Adipose tissue (tissue), 3 donors: ENCODE measurements around the gene STPG2. TPM values are rescaled to one million over a fixed set of nuclear protein-coding genes. Genes with fewer than 3 reads are reported as not detected.

Experiments used
- H3K27ac ChIP-seq: one replicate; pipeline ENCODE4 v1.5.1; 2013; ENCODE audit warnings: low read depth, low read length
- WGBS, 3 donors: extraction: QIAGEN DNeasy Blood & Tissue Kit; methylation state at CpG; one replicate each; pipeline ENCODE4 v1.1.7; 2013; 5-methylcytosine and 5-hydroxymethylcytosine counted together
- polyA plus RNA-seq, 3 donors: library from polyadenylated mRNA; stranded (reverse); fragments of 200-250 nt; gene quantifications; one replicate each; pipeline ENCODE4 v1.2.3, GENCODE V29; 2013
- donor health status: healthy with polysubstance abuse.
- donor health status: Bipolar disorder and iron deficiency.
- donor health status: healthy.

The STPG2 gene
- polyA plus RNA-seq, 3 donors: 0.04 to 0.14 TPM; not detected in 1

GRCh38 chr4:98101988-98102387 lies 41.3 kb downstream of the STPG2 start:
- WGBS, 3 donors: 0 to 90% (median 34%) methylated on average over 1 of the region's 1 CpG
- H3K27ac ChIP-seq: no peak overlapping the region

- no peak overlapping the region for H3K27ac ChIP-seq
Measured at GRCh38 chr4:98098764-98099163, 44.5 kb downstream of the STPG2 start.

GRCh38 chr4:98094118-98094517 lies 49.2 kb downstream of the STPG2 start:
- WGBS, 3 donors: 88 to 93% (median 91%) methylated on average over 2 of the region's 2 CpGs
- H3K27ac ChIP-seq: no peak overlapping the region

- H3K27ac ChIP-seq: no peak overlapping the region
- WGBS, 3 donors: 80 to 82% (median 80%) methylated on average over 2 of the region's 2 CpGs
Measured at GRCh38 chr4:98093662-98094061, 49.6 kb downstream of the STPG2 start.

GRCh38 chr4:98092833-98093439 lies 50.3 kb downstream of the STPG2 start:
- no peak overlapping the region for H3K27ac ChIP-seq
- WGBS, 3 donors: 19 to 36% (median 32%) methylated on average over 2 of the region's 2 CpGs

- no peak overlapping the region for H3K27ac ChIP-seq
- WGBS, 3 donors: 81 to 94% (median 90%) methylated on average over 2 of the region's 2 CpGs
Measured at GRCh38 chr4:98081936-98082335, 61.3 kb downstream of the STPG2 start.

GRCh38 chr4:98068495-98068894 lies 74.8 kb downstream of the STPG2 start:
- H3K27ac ChIP-seq: no peak overlapping the region

GRCh38 chr4:98055800-98056501 lies 87.3 kb downstream of the STPG2 start:
- 86 to 92% (median 91%) methylated on average over 7 of the region's 7 CpGs for WGBS, 3 donors
- H3K27ac ChIP-seq: no peak overlapping the region

More at GRCh38 chr4:98068495-98068894, 74.8 kb downstream of the STPG2 start:
- WGBS, 3 donors: 64 to 80% (median 76%) methylated on average over 2 of the region's 2 CpGs

GRCh38 chr4:98046665-98047064 lies 96.6 kb downstream of the STPG2 start:
- 40 to 63% (median 61%) methylated on average over 1 of the region's 1 CpG for WGBS, 3 donors
- H3K27ac ChIP-seq: no peak overlapping the region

- H3K27ac ChIP-seq: no peak overlapping the region
- 69 to 82% (median 77%) methylated on average over 1 of the region's 1 CpG for WGBS, 3 donors
Measured at GRCh38 chr4:98030059-98030458, 113.2 kb downstream of the STPG2 start.

- H3K27ac ChIP-seq: no peak overlapping the region
- whole genome bisulfite sequencing, 3 donors: 60 to 80% (median 61%) methylated on average over 2 of the region's 2 CpGs
Measured at GRCh38 chr4:98027827-98028226, 115.4 kb downstream of the STPG2 start.

- WGBS, 3 donors: 82 to 89% (median 88%) methylated on average over 3 of the region's 3 CpGs
Measured at GRCh38 chr4:98026362-98026761, 116.9 kb downstream of the STPG2 start.

GRCh38 chr4:98006814-98007412 lies 136.4 kb downstream of the STPG2 start:
- no peak overlapping the region for H3K27ac ChIP-seq
- WGBS, 3 donors: 68 to 75% (median 71%) methylated on average over 3 of the region's 3 CpGs

More at GRCh38 chr4:98026362-98026761, 116.9 kb downstream of the STPG2 start:
- no peak overlapping the region for H3K27ac ChIP-seq

GRCh38 chr4:98006060-98006459 lies 137.2 kb downstream of the STPG2 start:
- no peak overlapping the region for H3K27ac ChIP-seq
- 73 to 89% (median 79%) methylated on average over 1 of the region's 1 CpG for WGBS, 3 donors

- 83 to 93% (median 86%) methylated on average over 2 of the region's 2 CpGs for WGBS, 3 donors
- no peak overlapping the region for H3K27ac ChIP-seq
Measured at GRCh38 chr4:98000940-98001339, 142.3 kb downstream of the STPG2 start.

- WGBS, 3 donors: 70 to 86% (median 84%) methylated on average over 2 of the region's 2 CpGs
- H3K27ac ChIP-seq: no peak overlapping the region
Measured at GRCh38 chr4:97998203-97998602, 145.1 kb downstream of the STPG2 start.

GRCh38 chr4:97994765-97995465 lies 148.4 kb downstream of the STPG2 start:
- no peak overlapping the region for H3K27ac ChIP-seq
- 88 to 91% (median 90%) methylated on average over 6 of the region's 6 CpGs for WGBS, 3 donors

- no peak overlapping the region for H3K27ac ChIP-seq
- WGBS, 3 donors: 59 to 71% (median 62%) methylated on average over 1 of the region's 1 CpG
Measured at GRCh38 chr4:97990409-97990808, 152.9 kb downstream of the STPG2 start.

- 36 to 44% (median 38%) methylated on average over 2 of the region's 2 CpGs for WGBS, 3 donors
- H3K27ac ChIP-seq: no peak overlapping the region
Measured at GRCh38 chr4:97987019-97987648, 156.1 kb downstream of the STPG2 start.
